MV-4-11 (cell line): ENCODE measurements around the gene LAPTM5.
A peak's percentile ranks its signal among the peaks of the same experiment; 100 is the strongest.

Experiments
- DNase-seq: peaks from one replicate; lab custom pipeline; 2025; lab: John Stamatoyannopoulos, UW

Gene LAPTM5

GRCh38 chr1:30728832-30729638 lies 28.5 kb downstream of the LAPTM5 start:
- no peak for DNase-seq

GRCh38 chr1:30728340-30728739 lies 29.2 kb downstream of the LAPTM5 start:
- DNase-seq, result no peak

GRCh38 chr1:30727824-30728223 lies 29.8 kb downstream of the LAPTM5 start:
- no peak for DNase-seq

GRCh38 chr1:30726773-30727684 lies 30.5 kb downstream of the LAPTM5 start:
- no peak for DNase-seq

GRCh38 chr1:30726236-30726635 lies 31.3 kb downstream of the LAPTM5 start:
- DNase-seq, result no peak

DNA sequence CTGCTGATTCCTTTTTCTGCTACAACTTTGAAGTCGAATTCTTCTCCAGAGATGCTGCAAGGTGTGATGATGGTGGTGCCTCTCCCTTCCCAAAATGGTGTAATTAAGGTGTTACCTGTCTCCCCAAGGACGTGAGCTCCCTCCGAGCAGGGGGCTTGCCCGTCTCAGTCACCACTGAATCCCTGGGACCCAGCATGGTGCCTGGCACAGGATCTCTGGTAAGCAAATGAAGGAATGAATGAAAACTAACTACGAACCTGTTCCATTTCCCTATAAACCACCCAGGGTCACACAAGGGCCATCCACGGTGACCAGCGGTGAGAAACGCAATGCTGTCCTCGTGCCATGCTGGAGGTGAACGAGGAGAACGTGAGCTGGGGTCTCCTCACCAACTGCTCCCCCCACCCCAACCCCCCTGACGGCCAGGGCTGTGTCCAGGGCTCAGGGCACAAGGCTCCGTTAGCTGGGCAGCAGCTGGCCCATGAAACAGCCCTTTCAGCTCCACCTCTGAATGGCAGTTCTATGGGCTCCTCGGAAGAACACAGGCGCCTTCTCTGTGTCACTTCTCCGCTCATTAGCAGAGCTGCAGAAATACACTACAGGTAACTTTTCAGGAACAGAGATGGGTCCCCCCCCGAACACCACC lies 32.0 kb downstream of the LAPTM5 start:
- DNase-seq, result no peak

DNA sequence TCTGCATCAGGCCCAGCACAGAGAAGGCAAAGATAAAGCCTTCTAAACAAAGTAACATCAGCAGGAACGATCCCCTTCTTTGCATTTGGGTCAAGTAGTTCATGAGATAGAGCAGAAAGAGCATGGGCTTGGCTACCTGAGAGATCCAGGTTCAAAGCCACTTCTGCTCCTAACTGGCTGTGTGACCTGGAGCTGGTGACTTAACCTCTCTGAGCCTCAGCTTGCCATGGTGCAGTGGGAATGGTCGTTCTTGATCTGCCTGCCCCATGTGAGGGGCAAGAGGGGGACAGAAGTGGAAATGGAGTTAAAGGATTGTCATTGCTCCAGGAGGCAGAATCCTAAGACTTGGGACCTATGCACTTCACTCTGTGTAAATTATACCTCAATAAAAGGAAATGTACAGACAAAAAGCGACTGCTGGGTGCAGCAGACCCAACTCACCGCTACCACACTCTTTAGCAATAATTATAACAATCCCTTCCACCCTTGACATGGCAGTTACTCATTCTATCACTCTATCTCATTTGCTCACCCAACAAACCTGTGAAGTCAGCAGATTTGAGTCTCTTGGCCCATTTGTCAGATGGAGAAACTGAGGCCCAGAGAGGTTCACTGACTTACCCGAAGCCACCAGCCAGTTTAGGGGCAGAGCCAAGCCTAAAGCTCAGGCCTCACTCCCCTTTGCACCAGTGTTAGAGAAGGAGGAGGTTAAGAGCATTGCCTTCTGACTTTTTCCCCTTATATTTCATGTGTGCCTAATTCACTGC lies 32.7 kb downstream of the LAPTM5 start:
- DNase-seq, result no peak

GRCh38 chr1:30724175-30724574 lies 33.4 kb downstream of the LAPTM5 start:
- DNase-seq, result no peak

GRCh38 chr1:30723331-30723755 lies 34.2 kb downstream of the LAPTM5 start, which contains the start of gene MATN1:
Gene MATN1, minus strand, starts transcription at chr1:30723585. Its CDS starts 34 bp downstream, at chr1:30723551.
- DNase-seq, result no peak

GRCh38 chr1:30721812-30722537 lies 35.6 kb downstream of the LAPTM5 start:
- no peak for DNase-seq

- DNase-seq, result no peak
These were observed 36.2 kb downstream of the LAPTM5 start for GRCh38 chr1:30721341-30721793.

GRCh38 chr1:30720271-30721223 lies 37.0 kb downstream of the LAPTM5 start:
- DNase-seq, result no peak

GRCh38 chr1:30719406-30720270 lies 37.9 kb downstream of the LAPTM5 start:
- DNase-seq, result peak; percentile 53

GRCh38 chr1:30718636-30719405 lies 38.8 kb downstream of the LAPTM5 start:
- peak; percentile 94 for DNase-seq

DNA sequence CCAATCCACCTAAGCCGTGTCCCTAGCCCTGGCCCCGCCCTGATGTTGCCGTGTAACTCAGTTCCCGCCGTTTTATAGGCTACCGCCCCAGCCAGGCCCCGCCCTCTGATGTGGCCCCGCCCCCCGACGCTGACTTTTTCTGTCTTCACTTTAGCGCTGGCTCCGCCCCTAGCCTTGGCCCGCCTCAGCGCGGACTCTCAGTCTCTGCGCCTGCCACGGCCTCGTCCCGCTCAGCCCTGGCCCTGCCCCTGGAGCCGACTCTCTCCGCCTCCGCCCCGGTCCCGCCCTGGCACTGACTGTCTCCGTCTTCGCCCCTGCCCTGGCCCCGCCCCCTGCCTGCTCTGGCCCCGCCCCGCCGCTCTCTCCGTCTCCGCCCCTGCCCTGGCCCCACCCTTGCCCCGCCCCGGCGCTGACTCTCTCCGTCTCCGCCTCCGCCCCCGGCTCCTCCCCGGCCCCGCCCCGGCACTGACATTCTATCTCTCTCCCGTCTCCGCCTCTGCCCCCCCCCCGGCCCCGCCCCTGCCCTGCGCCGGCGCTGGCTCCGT lies 39.4 kb downstream of the LAPTM5 start:
- peak; percentile 96 for DNase-seq

DNA sequence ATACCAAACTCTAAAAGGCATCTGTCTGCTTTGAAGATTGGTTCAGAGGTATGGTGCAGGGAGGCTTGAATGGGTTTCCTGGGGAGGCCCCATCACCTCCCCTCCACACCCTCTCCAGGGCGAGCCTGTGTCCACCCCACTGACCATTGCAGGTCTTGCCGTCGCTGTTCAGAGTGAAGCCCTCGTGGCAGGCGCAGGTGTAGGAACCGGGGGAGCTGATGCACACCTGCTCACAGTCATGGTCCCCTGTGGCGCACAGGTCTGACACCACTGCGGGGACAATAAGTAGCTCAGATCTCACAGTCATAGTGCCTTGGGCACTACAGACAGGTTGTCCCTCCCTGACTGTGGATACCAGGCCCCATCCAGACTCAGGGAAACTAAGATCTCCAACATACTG lies 40.9 kb downstream of the LAPTM5 start:
- no peak for DNase-seq

GRCh38 chr1:30715886-30716285 lies 41.7 kb downstream of the LAPTM5 start:
- DNase-seq, result no peak

DNA sequence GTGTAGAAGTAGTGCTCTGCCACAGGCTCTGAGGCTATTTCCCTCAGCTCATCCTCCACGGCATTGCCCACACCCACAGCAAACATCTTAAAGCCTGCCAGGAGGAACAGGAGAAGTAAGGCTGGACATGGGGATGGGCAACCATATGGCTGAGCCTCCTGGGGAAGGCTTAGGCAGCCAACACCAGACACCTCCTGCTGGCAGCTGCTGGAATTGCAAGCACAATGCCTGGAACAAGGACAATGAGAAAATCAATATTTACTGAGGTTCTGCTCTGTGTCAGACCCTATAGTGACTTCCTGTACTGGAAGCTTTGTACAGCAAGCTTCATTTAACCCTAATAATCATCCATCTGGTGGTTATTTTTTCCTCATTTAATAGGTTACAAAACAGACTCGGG lies 42.4 kb downstream of the LAPTM5 start:
- DNase-seq, result no peak
